K562 (cell line): ENCODE results near the gene PLD5. TPM values are rescaled to one million over a fixed set of nuclear protein-coding genes. Genes with fewer than 3 reads are reported as not detected.

Experiments used
- ATAC-seq: fragments of 200-7000 bp; cut with Tn5 transposase; 3 replicates; pipeline ENCODE4 v1.9.1; 2020; ENCODE audit warnings: moderate library complexity
- BruUV-seq: library from RNA; stranded (reverse); fragments of 400-500 nt; replicated peaks from 2 replicates; lab custom pipeline; 2021; lab: Mats Ljungman, UMichigan
- CTCF ChIA-PET: fragments of 300-600 bp; formaldehyde crosslinking; extraction: SDS; loops from one replicate; lab custom pipeline; 2021; ENCODE audit warnings: low intra/inter-chr PET ratio; lab: Yijun Ruan, JAX
- POLR2A ChIA-PET: fragments of 300-600, 350-650 bp; sonication (Branson Sonifier 250); formaldehyde crosslinking; extraction: SDS; loops from one replicate; lab custom pipeline; 2021; ENCODE audit warnings: antibody characterized with exemption, inconsistent platforms; lab: Yijun Ruan, JAX
- DNase-seq, 4 experiments: peaks; one replicate each; pipeline versions ENCODE4 v3.0.0 to v3.0.0-alpha.2; 2011 to 2018; ENCODE audit warnings: low spot score in 3 of 4, mixed read lengths in 3 of 4; ENCODE audit errors: extremely low read depth in 1 of 4
- FAIRE-seq: peaks from 2 replicates; lab custom pipeline; 2011; peaks lifted over from hg19 to GRCh38; lab: Jason Lieb, UNC
- H2AFZ ChIP-seq: 2 replicates; pipeline ENCODE4 v1.6.0; 2011; ENCODE audit warnings: low read depth, low read length, control low read depth, inconsistent platforms
- H3K27ac ChIP-seq: fragments of 200-600 bp; 3 replicates; pipeline ENCODE4 v1.8.0; 2011; ENCODE audit warnings: low read depth, mild to moderate bottlenecking, control low read depth, inconsistent platforms, low read length, moderate library complexity, mixed read lengths; ENCODE audit errors: extremely low read depth
- H3K27me3 ChIP-seq, 2 experiments: fragments of 300-600 bp in 1 of 2; 2 replicates in 1 of 2; 3 replicates in 1 of 2; pipeline versions ENCODE4 v1.6.0 to v1.8.0; 2011; ENCODE audit warnings: inconsistent platforms in 2 of 2, low read length in 2 of 2, mild to moderate bottlenecking in 1 of 2, mixed read lengths in 1 of 2, moderate library complexity in 1 of 2; ENCODE audit not compliant: control insufficient read depth in 2 of 2, insufficient read depth in 2 of 2
- H3K36me3 ChIP-seq: fragments of 300-600 bp; 3 replicates; pipeline ENCODE4 v1.8.0; 2011; ENCODE audit warnings: mild to moderate bottlenecking, low read length, inconsistent platforms; ENCODE audit not compliant: control insufficient read depth, insufficient read depth
- H3K4me1 ChIP-seq, 2 experiments: fragments of 200-600 bp in 1 of 2; replicated peaks in 1 of 2; 2 replicates in 1 of 2; 3 replicates in 1 of 2; pipeline versions ENCODE4 v1.5.1 to v1.8.0; 2011; ENCODE audit warnings: inconsistent platforms in 2 of 2, low read length in 2 of 2, mild to moderate bottlenecking in 1 of 2, mixed read lengths in 1 of 2, moderate library complexity in 1 of 2; ENCODE audit not compliant: control insufficient read depth in 2 of 2, insufficient read depth in 2 of 2
- H3K4me2 ChIP-seq: 2 replicates; pipeline ENCODE4 v1.6.1; 2011; ENCODE audit warnings: low read length, control low read depth, inconsistent platforms, mixed read lengths; ENCODE audit not compliant: insufficient read depth
- H3K4me3 ChIP-seq: fragments of 200-600 bp; sonication (generic), shearing (Covaris generic); 2 replicates; pipeline ENCODE4 v1.5.1; 2016; ENCODE audit warnings: control low read depth, inconsistent platforms
- H3K79me2 ChIP-seq: fragments of 200-600 bp; 3 replicates; pipeline ENCODE4 v1.8.0; 2011; ENCODE audit warnings: low read length, inconsistent platforms; ENCODE audit not compliant: control insufficient read depth, insufficient read depth
- H3K9ac ChIP-seq, 2 experiments: 2 replicates each; pipeline versions ENCODE4 v1.6.0 to v1.6.1; 2011; ENCODE audit warnings: low read depth in 2 of 2, low read length in 2 of 2, control low read depth in 1 of 2, inconsistent platforms in 1 of 2, mild to moderate bottlenecking in 1 of 2, mixed read lengths in 1 of 2; ENCODE audit not compliant: insufficient read depth in 1 of 2
- H3K9me1 ChIP-seq: one replicate; pipeline ENCODE4 v1.6.0; 2011; ENCODE audit warnings: inconsistent platforms, mild to moderate bottlenecking, low read length, moderate library complexity; ENCODE audit not compliant: control insufficient read depth, insufficient read depth
- H3K9me3 ChIP-seq: replicated peaks from 2 replicates; pipeline ENCODE4 v1.5.1; 2011; ENCODE audit warnings: low read depth, low read length, inconsistent platforms; ENCODE audit not compliant: control insufficient read depth, insufficient read depth
- H4K20me1 ChIP-seq: replicated peaks from 2 replicates; pipeline ENCODE4 v1.6.1; 2011; ENCODE audit warnings: low read length, inconsistent platforms, mixed read lengths; ENCODE audit not compliant: control insufficient read depth, insufficient read depth
- CHD1 ChIP-seq: fragments of 200-600 bp; sonication (generic); IDR thresholded peaks from one replicate; pipeline ENCODE4 v1.6.1; 2012; ENCODE audit warnings: mild to moderate bottlenecking, moderate library complexity, low read length, inconsistent platforms
- DMBX1 ChIP-seq: fragments of 250-450 bp; sonication (Bioruptor Pico); IDR thresholded peaks from 2 replicates; pipeline ENCODE4 v1.8.0; 2022; ENCODE audit warnings: inconsistent platforms, mild to moderate bottlenecking, moderate library complexity, borderline replicate concordance
- ERF ChIP-seq: fragments of 450-650 bp; formaldehyde crosslinking; IDR thresholded peaks from 2 replicates; pipeline ENCODE4 v1.4.0; 2020; ENCODE audit warnings: mild to moderate bottlenecking, mixed read lengths
- FOS ChIP-seq: IDR thresholded peaks from 3 replicates; pipeline ENCODE4 v1.6.1; 2011; ENCODE audit not compliant: insufficient read length; ENCODE audit errors: extremely low read depth
- MTA2 ChIP-seq: fragments of 450-650 bp; IDR thresholded peaks from 2 replicates; pipeline ENCODE4 v1.6.1; 2016; ENCODE audit warnings: low read depth
- NFYB ChIP-seq: IDR thresholded peaks from 2 replicates; pipeline ENCODE4 v1.6.1; 2011; ENCODE audit warnings: mild to moderate bottlenecking, moderate library complexity; ENCODE audit not compliant: insufficient read length; ENCODE audit errors: extremely low read depth
- POLR2B ChIP-seq: fragments of 450-650 bp; IDR thresholded peaks from 2 replicates; pipeline ENCODE4 v1.6.1; 2018; ENCODE audit warnings: low read depth; ENCODE audit not compliant: partially characterized antibody
- RNF2 ChIP-seq: sonication (generic); IDR thresholded peaks from 2 replicates; pipeline ENCODE4 v1.6.1; 2016
- TEAD2 ChIP-seq: fragments of 450-650 bp; IDR thresholded peaks from 2 replicates; pipeline ENCODE4 v1.6.1; 2016; ENCODE audit warnings: missing genetic modification characterization, control low read depth, missing compliant biosample characterization
- XRCC5 ChIP-seq: fragments of 200-400 bp; formaldehyde crosslinking; IDR thresholded peaks from 2 replicates; pipeline ENCODE4 v1.6.1; 2017; ENCODE audit warnings: low read depth, mild to moderate bottlenecking, low read length
- ZNF175 ChIP-seq: fragments of 200-800 bp; sonication (Bioruptor generic); IDR thresholded peaks from 2 replicates; pipeline ENCODE4 v1.6.1; 2016; ENCODE audit warnings: low read depth, mild to moderate bottlenecking, missing genetic modification characterization, missing compliant biosample characterization
- ZNF217 ChIP-seq: sonication (generic); formaldehyde crosslinking; IDR thresholded peaks from 2 replicates; pipeline ENCODE4 v1.8.0; 2022; ENCODE audit warnings: mild to moderate bottlenecking, missing genetic modification reagents
- WGBS: fragments of 100-300 bp; shearing (Covaris generic); methylation state at CpG from one replicate; pipeline ENCODE4 v1.1.6; 2016; ENCODE audit warnings: low coverage, mixed read lengths; ENCODE audit not compliant: insufficient coverage; ENCODE audit errors: missing lambda C conversion rate; 5-methylcytosine and 5-hydroxymethylcytosine counted together
- in situ Hi-C: fragments of 300-500 bp; cut with MboI; formaldehyde crosslinking; loops from 4 replicates; pipeline ENCODE4 v1.15.0; 2018; ENCODE audit warnings: inconsistent platforms, mixed read lengths
- intact Hi-C: fragments of 100-400 bp; cut with micrococcal nuclease; formaldehyde crosslinking; loops from 2 replicates; pipeline ENCODE4 v1.14.2; 2022
- polyA plus RNA-seq, 8 experiments: library from polyadenylated mRNA; depleted of rRNA in 4 of 8; stranded (reverse) in 5 of 8; unstranded in 3 of 8; fragments of >200 nt; fragmentation: Nextera tagmentation in 2 of 8; fragmentation: Illumina TruSeq in 1 of 8; extraction: Ambion mirVana in 2 of 8; extraction: Trizol in 1 of 8; gene quantifications; 2 replicates each; pipeline versions ENCODE4 v1.2.1 to v1.2.3, GENCODE V29; 2011 to 2014; ENCODE audit warnings: inconsistent platforms in 1 of 8, missing spikeins in 1 of 8
- total RNA-seq, 7 experiments: library from RNA; depleted of rRNA in 6 of 7; stranded (reverse); fragments of >200 nt in 6 of 7; fragmentation: Illumina TruSeq in 2 of 7; extraction: Trizol in 2 of 7; gene quantifications; 2 replicates each; pipeline versions ENCODE4 v1.2.1 to v1.2.3, GENCODE V29; 2011 to 2021; ENCODE audit warnings: low replicate concordance in 1 of 7
- TF ChIP-seq, protein P1 (sequence below): fragments of 450-650 bp; IDR thresholded peaks from 2 replicates; pipeline ENCODE4 v1.6.1; 2017; ENCODE audit warnings: mild to moderate bottlenecking, moderate library complexity
- TF ChIP-seq, protein P2 (sequence below): fragments of 450-650 bp; formaldehyde crosslinking; IDR thresholded peaks from 2 replicates; pipeline ENCODE4 v1.4.0; 2022; ENCODE audit warnings: mild to moderate bottlenecking, moderate library complexity
- TF ChIP-seq, protein P3 (sequence below): sonication (generic); formaldehyde crosslinking; IDR thresholded peaks from 2 replicates; pipeline ENCODE4 v1.8.1; 2023; ENCODE audit warnings: mild to moderate bottlenecking, missing genetic modification reagents
- TF ChIP-seq, protein P4 (sequence below): fragments of 250-450 bp; sonication (Bioruptor Pico); IDR thresholded peaks from 2 replicates; pipeline ENCODE4 v1.8.0; 2022; ENCODE audit warnings: moderate library complexity, mild to moderate bottlenecking, inconsistent platforms

Gene PLD5
- total and polyA plus RNA-seq, 9 of the 15 experiments (the other 6 are each of a cell fraction or from before 2014, with no cell fraction given) = not detected

DNA sequence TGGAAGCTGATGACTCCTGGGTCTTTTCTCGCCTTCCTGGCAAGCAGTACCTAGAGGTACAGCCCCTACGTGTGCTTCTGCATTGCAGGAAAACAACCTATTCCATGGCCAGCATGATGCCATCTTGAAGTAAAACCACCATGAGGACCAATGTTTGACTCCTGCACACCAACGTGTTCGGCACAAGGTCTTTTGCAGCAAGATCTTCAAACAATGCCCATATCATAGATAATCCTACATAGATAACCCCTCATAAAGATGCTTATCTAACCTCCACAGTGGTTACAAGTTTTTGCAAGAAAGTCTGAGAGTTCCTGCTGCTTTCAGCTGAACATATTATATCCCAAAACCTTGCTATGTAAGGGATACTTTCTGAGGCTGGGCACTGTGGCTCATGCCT lies 384.5 kb downstream of the PLD5 start (continued):
- TF ChIP-seq MTA2 (no peak), CHD1 (no peak), FOS (no peak)

DNA sequence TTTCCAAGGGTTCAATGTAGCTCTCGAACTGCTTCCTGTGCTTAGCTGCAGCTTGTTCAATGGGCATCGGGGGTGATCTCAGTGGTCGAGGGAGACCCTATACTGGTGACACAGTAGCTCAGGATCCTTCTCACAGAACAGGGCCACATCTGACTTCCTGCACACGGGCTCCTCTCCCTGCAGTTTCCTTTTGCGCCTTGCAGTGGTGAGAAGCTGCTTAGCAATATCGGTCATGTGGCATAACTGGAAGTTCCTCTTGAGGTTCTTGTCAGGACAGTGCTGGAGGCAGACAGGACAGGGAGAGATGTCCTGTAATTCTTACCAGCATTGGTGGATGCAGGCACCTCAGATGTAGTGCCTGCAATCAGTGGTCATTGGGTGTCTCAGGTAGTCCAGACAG lies 385.1 kb downstream of the PLD5 start:
- Histone ChIP-seq H3K27me3 (no peaks in the 10 kb centered on the region), H3K4me3 (no peak overlapping the region), H4K20me1 (no peaks in the 10 kb centered on the region), H3K9me1 (no peaks in the 10 kb centered on the region), H3K36me3 (no peaks in the 10 kb centered on the region), H3K4me2 (no peak overlapping the region), H3K9me3 (no peaks in the 10 kb centered on the region), H3K79me2 (no peaks in the 10 kb centered on the region), H2AFZ (no peak overlapping the region), H3K9ac (no peak overlapping the region), H3K4me1 (no peaks in the 10 kb centered on the region), H3K27ac (no peak overlapping the region)
- POLR2A ChIA-PET = no interaction called here
- no peak for ATAC-seq
- intact Hi-C loops (no loop called here), in situ Hi-C loops (no loop called here)
- 0% methylated on average over 6 of the region's 6 CpGs for WGBS
- CTCF ChIA-PET = no interaction called here
- no TSS peak for BruUV-seq
- DNase-seq = no peak
- no peak for FAIRE-seq
- TF ChIP-seq DMBX1 (no peak), TEAD2 (no peak), ERF (CRISPR knock-in tag) (no peak), XRCC5 (no peak), NFYB (no peak), ZNF217 (CRISPR knock-in tag) (no peak), POLR2B (no peak), ZNF175 (CRISPR knock-in tag) (no peak), RNF2 (no peak)
- TF ChIP-seq, protein P1, sequence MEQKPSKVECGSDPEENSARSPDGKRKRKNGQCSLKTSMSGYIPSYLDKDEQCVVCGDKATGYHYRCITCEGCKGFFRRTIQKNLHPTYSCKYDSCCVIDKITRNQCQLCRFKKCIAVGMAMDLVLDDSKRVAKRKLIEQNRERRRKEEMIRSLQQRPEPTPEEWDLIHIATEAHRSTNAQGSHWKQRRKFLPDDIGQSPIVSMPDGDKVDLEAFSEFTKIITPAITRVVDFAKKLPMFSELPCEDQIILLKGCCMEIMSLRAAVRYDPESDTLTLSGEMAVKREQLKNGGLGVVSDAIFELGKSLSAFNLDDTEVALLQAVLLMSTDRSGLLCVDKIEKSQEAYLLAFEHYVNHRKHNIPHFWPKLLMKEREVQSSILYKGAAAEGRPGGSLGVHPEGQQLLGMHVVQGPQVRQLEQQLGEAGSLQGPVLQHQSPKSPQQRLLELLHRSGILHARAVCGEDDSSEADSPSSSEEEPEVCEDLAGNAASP = no peak
- TF ChIP-seq, protein P2, sequence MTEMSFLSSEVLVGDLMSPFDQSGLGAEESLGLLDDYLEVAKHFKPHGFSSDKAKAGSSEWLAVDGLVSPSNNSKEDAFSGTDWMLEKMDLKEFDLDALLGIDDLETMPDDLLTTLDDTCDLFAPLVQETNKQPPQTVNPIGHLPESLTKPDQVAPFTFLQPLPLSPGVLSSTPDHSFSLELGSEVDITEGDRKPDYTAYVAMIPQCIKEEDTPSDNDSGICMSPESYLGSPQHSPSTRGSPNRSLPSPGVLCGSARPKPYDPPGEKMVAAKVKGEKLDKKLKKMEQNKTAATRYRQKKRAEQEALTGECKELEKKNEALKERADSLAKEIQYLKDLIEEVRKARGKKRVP (CRISPR knock-in tag) = no peak
- TF ChIP-seq, protein P3, sequence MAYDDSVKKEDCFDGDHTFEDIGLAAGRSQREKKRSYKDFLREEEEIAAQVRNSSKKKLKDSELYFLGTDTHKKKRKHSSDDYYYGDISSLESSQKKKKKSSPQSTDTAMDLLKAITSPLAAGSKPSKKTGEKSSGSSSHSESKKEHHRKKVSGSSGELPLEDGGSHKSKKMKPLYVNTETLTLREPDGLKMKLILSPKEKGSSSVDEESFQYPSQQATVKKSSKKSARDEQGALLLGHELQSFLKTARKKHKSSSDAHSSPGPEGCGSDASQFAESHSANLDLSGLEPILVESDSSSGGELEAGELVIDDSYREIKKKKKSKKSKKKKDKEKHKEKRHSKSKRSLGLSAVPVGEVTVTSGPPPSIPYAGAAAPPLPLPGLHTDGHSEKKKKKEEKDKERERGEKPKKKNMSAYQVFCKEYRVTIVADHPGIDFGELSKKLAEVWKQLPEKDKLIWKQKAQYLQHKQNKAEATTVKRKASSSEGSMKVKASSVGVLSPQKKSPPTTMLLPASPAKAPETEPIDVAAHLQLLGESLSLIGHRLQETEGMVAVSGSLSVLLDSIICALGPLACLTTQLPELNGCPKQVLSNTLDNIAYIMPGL (CRISPR knock-in tag) = no peak
- TF ChIP-seq, protein P4, sequence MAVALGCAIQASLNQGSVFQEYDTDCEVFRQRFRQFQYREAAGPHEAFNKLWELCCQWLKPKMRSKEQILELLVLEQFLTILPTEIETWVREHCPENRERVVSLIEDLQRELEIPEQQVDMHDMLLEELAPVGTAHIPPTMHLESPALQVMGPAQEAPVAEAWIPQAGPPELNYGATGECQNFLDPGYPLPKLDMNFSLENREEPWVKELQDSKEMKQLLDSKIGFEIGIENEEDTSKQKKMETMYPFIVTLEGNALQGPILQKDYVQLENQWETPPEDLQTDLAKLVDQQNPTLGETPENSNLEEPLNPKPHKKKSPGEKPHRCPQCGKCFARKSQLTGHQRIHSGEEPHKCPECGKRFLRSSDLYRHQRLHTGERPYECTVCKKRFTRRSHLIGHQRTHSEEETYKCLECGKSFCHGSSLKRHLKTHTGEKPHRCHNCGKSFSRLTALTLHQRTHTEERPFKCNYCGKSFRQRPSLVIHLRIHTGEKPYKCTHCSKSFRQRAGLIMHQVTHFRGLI (CRISPR knock-in tag) = no peak
